HG02610 (cell line): ENCODE measurements around the gene QSOX1.

Source experiments
- ATAC-seq: cut with Tn5 transposase; IDR thresholded peaks from one replicate; pipeline ENCODE4 v1.9.1; 2021; ENCODE audit warnings: mild to moderate bottlenecking, moderate library complexity; ENCODE audit not compliant: unreplicated experiment

QSOX1 gene

DNA sequence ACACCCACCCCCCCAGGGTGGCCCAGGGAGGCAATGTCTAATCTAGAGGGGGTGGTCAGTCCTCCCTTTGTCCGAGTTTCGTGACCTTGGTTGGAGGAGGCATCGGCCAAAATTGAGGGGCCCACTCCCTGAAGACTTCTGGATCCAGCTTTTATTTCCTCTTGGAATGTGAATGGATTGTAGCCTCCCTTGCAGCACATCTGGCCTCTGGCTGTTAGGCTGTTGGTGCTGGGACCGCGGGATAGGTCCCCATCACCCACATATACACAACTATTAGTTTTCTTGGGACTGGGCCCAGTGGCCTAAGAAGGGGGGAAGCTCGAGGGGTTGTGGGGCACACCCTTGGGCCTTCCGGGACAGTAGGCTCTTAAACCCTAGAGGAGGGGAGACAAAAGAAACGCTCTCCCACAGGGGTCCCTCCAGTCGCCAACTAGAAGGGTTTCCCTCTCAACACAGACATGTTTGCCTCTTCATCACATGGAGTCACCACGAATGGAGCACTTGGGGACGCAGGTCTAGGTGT, 77.9 kb downstream of the QSOX1 start:
- no peak for ATAC-seq

DNA sequence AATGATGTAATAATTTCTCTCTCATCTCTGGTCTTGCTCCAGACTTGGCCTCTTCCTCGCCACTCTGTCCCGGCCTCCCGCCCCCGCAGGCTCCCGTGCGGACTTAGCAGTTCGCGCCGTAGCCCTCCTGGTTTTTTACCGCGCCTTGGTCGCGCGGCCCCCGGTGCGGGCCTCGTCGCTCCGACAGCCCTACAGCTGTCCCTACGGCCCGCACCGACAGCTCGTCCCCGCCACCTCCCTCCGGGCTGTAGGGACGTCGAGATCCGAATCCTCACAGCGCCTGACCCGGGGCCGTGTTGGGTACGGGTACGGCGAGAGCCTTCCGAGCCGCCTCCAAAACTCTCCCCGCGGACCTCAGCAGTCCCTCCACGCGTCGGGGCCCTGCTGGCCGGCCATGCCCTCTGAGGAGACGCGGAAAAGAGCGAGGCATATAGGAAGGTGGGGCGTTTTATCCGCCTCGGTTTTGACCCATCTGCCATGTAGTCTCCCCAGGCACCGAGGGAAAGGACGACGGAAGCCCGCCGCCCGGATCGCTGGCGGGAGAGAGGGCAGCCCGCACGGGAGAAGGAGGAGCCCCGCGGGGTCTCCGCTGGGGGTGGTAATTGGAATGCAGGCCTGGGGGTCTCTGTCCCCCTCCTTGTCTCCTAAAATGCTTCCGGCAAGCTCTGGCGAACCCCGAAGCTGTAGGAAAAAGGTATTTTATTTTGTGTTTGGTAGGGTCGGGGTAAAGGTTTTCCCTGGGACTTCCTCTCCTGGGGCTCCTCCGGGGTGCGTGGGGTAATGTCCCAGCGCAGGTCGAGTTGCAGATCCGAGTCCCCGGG, 78.7 kb downstream of the QSOX1 start:
- ATAC-seq: no peak

DNA sequence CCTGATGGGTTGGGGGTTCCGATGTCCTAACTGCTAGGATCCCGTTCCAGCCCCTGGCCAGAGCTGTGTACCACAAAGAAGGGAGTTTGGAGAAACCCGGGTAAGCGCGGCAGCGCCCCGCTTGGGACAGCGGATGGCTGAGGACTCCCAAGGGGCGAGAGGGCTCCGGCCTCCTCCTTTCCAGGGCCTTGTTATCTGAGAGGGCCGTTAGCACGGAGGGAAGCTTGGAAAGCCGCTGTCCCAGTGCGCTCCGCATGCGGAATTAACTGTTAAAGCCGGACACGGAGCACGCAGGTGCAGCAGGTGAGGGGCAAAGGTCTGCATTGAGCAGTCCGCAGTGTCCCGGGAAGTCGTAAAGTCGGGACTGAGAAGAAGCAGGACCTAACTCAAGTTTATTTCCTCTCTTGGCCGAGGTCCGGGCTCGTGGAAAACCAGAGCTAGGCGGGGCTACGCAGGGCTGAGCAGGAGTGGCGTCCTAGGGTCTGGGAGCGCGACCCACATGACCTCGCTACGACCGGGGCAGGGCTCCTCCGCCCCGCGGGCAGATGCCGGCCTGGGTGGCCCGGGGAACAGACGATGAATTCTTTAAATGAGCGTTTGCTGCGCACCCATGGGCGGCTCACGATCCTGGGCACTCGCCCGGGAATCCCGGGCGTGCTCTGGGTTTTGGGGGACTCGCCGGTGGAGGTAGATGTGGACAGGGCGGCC, 79.9 kb downstream of the QSOX1 start:
- ATAC-seq: no peak

DNA sequence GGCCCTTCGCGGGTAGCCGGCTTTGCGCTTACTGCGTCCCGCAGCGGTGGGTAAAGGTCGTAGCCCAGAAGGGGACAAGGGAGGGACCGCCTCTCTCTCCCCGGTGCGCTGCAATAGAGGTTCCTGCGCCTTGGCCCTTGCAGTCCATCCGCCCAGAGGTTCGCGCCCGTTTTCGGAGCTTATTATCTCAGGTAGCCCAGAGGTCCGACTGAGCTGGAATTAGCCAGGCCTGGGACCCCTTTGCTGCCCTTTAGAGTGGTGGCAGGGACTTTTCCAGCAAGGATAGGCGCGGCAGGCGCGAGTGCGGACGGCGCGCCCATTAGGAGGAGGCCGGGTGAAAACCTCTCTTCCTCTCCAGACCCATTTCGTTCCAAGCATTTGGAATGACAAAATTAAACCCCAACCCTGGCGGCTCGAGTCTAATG, 80.4 kb downstream of the QSOX1 start:
- no peak for ATAC-seq

DNA sequence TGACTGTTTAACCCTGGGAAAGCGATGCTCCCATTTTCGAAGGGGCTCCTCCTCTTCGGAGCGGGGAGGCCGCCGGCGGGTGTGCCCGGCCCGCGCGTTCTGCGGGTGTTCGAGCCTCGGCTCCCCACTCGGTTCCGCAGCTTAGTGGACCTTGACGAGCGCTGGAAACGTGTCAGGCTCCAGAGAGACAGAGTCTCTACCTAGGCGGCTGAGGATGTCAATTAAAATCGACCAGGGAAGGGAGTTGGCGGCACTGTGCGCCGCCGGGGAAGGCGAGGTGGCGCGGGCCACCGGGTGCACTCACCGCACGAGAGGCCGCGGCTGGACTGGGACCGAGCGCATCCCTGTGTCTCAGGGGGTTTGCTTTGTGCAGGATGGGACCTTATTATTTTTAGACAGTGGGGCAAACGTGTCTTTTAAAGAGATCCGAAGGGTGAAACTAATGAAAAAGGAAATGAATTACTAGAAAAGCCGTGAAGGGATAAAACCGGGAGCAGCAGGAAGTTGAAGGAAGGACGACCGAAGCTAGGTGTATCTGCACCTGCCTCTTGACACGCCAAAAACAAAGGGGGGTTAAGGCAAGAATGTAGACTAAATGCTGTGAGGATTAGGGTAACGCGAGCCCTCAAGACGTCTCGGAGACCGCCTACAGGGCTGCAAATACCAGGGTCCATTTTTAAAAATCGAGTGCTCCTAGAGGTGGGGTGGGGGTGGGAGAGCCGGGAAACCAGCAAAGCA, 81.0 kb downstream of the QSOX1 start:
- ATAC-seq: no peak

DNA sequence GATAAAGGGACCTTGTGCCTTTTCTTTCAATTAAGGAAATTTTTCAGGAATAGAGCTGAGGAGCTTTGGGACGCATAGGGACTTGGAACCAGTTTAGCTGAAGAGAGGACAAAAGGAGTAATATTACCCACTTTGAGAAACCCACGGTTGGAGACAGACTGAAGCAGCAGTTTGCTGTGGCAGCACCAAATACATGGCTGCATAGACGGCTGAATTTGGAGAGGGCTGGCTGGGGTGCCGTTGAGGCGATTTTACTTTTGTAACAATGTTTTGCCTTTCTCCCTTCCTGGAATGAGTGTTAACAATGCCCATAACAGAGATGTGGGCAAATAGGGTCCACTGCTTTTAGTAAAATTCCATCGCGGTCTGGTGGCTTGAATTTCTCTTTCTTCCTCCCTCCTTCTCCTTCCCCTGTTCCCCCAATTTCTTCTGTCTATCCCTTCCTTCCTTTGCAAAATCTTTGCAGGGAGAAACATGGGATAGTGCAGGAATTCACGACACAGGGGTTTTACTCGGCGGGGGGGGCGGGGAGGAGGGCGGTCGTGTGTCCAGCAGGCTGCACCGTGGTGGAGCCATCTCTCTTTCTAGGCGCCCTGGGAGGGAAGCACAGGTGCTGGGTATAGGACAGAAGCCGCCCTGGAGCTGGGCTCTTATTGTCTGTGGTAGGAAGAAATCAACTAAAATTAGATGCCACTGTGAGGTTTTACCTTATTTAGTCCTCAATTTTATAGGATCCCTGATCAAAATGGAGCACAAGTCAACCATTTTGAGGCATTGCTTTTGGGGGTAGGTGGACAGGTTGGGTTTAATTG, 82.2 kb downstream of the QSOX1 start:
- ATAC-seq: no peak

DNA sequence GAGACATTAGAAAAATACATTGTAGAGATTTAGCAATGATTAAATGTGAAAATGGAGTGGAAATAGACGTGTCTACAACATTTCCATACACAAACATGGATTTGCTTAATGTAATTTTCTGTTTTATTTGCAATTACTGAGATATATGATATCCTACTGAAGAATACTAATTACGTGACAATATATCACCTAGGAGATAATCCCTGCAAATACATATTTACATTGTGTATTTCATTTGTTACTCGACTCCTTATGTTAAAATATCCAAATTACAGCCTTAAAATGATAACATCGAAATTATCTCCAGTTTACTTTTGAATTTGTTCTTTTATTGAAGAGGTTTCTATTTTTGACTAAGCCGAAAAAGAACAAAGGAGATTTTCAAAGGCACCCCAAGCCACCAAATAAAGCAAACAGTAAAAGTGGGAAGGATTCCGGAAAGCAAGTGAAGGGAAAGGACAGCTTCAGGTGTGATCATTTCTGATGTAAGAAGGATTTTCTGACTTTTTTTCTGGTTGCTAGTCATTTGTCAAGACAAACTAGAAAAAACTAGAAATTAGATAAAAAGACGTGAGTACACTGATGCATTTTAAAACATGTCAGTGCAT, 83.3 kb downstream of the QSOX1 start:
- no peak for ATAC-seq

DNA sequence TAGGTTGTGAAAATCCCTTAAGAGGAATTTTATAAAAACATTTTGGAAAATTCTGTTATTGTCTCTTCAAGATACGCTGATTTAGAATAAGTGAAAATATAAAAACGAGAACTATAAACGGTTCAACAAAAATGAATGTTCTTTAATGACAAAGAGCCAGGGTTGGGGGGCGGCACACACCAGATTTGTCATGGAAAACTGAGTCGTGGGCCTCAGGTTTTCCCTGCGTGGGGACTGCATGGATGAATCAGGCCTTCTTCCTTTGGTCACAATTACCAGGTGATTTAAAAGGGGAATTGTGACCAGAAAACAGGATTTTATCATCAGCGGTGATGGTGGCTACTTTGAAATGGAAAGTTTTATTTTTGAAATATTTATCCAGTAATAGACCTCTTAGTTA, 84.0 kb downstream of the QSOX1 start:
- no peak for ATAC-seq

DNA sequence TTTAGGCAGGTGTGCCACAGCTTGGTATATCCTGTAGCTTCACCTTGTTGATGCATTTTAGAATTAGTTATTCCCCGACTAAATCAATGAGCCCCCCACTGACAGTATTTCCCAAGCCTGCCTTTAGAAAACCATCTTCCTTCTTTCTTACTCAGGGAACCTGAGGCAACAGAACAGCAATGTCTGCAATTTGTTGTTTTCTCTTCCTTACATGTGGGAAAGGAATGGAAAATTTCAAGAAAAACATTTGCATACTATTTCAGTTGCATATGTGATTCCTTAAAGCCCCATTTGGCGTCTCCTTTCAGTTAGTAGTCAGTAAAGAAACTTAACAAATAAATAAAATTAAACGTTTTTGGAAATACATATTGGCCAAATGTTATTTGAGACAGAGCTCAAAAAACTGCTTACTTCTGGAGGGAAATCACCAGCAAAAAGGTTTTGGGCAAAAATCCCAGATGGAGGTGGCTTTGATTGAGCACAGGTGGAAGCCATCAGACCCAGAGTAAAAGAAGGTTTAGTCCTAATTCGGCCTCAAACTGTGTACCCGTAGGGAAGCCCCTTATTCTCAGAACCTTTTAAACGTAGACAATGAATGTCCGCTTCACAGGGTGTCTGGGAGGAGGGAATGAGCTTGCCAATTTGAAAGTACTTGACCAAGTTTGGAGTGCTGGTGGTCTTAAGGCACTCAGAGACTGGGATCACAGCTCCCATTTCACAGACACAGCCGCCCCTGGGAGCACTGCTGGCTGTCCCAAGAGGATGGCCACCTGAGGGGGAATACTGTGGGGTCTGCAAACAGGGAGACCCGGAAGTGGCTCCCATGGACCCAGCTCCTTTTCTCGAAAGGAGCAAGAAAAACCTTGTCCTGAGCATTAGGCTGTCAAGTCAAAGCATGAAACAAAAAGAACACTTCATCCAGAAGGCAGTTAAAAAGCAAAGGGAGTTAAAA, 84.8 kb downstream of the QSOX1 start:
- no peak for ATAC-seq

DNA sequence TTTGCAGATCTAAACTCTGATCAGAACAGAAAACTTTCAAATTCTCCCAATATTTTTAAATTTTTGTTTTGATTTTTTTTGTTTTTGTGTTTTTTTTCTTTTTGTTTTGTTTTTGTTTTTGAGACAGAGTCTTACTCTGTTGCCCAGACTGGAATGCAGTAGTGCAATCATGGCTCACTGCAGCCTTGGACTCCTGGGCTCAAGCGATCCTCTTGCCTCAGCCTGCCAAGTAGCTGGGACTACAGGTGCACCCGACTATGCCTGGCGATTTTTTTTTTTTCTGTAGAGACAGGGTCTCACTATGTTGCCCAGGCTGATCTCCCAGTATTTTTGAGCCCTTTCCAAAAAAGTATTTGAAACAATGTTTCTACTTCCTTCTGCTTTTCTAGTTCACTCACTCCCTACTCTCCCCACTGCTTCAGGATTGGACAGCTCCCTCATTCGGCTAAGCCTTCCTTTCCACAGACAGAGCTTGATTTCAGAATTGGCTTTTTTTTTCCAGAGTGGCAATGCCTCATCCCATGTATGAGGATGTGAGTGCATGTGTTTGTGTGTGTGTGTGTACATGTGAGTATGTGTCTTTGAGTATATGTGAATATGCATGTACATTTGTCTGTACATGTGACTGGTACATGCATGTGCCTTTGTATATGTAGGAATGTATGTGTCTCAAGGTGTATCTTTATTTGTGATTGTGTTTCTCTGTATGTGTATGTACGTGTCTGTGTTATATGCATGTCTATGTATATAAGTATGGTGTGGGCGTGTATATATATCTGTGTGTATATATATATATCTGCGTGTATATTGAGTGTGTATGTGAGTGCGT, 87.3 kb downstream of the QSOX1 start:
- no peak for ATAC-seq

DNA sequence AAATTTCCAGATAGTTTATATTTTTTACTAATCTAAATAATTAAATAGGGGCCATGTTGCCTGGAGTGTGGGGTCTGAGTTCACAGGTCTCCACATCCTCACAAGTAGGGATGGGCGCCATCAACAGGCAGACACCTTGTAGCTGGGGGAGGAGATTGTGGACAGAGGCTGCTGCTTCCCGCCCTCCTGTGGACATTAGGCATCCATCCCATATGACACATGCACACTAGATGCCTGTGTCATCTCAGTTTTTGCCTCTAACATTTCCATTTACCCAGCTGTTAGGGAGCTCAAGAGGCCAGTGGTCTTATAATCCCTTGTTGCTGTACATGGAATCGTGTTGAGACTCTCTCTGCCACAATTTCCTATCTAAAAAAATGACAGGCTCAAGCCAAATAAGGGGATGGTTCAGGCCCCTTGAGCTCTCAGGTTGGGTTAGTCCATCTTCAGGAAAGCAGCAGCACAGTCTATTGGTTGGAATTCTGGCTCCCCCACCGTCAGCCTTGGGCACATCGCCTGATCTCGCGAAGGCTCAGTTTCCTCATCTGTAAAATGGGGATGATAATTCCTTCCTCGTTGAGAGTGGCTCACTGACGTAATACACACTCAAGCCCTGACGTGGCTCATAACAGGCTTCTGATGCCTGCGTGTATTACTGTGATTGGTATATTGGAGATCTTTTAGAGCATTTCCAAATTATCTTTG, 89.0 kb downstream of the QSOX1 start:
- ATAC-seq: no peak

DNA sequence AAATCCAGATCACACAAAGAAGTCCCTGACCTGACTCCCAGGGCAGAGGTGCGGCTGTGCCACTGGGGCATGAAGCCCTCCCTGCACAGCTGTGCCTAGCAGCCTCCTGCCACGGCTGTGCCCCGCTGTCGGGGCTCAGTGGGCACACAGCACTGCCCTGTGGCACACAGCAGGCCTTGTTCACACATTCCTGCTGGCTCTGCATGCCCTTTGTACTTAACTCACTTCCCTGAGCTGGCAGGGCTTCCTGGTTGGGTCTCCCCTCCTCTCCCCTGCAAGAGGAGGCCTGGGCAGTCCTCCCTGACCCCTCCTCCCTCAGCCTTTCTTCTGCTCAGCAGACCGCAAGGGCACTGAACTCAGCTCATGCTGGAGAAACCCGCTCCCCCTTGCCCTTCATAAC, 90.2 kb downstream of the QSOX1 start:
- ATAC-seq: no peak

DNA sequence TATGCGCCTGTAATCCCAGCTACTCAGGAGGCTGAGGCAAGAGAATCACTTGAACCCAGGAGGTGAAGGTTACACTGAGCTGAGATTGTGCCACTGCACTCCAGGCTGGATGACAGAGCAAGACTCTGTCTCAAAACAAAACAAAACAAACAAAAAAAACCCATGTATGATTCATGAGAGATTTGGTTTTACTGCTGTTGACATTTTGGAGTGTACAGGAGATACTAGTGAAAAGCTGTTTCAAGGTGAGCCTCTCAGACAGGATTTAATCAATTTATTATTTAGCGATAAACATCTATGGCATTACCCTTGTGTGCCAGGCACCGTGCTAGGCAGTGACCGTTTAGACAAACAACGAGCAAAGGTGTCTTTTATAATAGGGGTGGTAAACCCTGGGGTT, 91.9 kb downstream of the QSOX1 start:
- no peak for ATAC-seq

DNA sequence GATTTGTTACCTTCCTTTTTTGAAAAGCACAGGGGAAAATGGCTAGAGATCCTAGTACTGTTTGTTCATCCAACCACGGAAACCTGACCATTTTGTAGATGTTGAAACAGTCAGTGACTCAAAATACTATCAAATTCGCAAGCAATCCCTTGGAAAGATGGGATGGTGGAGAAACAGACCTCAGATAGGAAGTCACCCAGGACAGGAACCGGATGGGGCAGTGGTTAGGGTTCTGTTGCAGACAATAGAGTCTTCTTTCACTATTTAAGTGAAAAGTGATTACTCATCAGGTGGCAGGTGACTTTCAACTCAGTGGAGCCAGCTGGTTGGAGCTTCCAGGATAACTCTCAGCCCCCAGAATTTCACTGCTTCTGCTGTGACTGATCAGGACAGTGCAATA, 92.4 kb downstream of the QSOX1 start:
- no peak for ATAC-seq

DNA sequence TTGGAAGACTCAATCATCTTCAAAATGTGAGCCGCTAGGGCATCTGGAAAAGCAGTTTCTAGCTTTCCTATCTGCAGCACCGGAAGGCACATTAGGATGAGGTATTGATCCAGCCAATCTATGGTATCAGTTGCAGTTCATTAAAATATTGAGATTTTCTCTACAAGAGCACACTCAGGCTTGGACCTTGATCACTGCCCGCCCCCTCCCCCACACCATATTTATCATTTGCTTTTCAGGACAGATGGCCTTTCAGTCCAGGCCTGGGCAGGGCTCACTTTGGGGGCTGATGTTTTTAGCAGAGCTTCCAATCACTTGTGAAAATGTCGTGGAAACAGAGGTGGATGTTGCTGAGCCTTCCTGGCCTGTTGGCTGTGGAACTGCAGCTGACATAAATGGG, 92.9 kb downstream of the QSOX1 start:
- ATAC-seq: no peak

DNA sequence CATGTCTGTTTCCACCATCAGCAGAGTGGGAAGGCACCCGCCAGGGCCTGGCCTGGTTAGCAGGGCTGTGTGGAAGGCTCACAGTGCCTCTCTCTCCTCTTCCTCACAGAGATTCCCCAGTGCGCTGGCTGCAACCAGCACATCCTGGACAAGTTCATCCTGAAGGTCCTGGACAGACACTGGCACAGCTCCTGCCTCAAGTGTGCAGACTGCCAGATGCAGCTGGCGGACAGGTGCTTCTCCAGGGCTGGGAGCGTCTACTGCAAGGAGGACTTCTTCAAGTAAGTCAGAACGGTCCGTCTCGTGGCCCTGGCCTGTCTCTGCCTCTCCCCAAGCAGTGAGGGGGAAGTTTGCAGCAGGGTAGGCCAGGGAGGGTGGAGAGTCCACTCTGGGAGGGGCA, 93.5 kb downstream of the QSOX1 start:
- ATAC-seq: no peak
